GM23248 (cell line): Measurements from ENCODE around the gene SRPRA.

ENCODE experiments used
- EZH2 ChIP-seq: fragments of 200-600 bp; sonication (generic); IDR thresholded peaks from 2 replicates; pipeline ENCODE4 v1.6.1; 2018; ENCODE audit warnings: antibody characterized with exemption, mild to moderate bottlenecking; ENCODE audit not compliant: insufficient read depth, poor library complexity, severe bottlenecking
- EZH2phosphoT487 ChIP-seq: fragments of 200-600 bp; sonication (generic); IDR thresholded peaks from 2 replicates; pipeline ENCODE4 v1.6.1; 2018; ENCODE audit warnings: antibody characterized with exemption, moderate library complexity, mild to moderate bottlenecking, low read depth; ENCODE audit not compliant: insufficient read depth

- TF ChIP-seq EZH2 (no peak), EZH2phosphoT487 (no peak)
Measured at GRCh38 chr11:126214841-126215240, 53.9 kb downstream of the SRPRA start.
